Transverse colon (tissue), 3 donors: ENCODE results near the gene TMEM59L.

Source experiments
- CTCF ChIP-seq, 5 experiments: fragments of 200-600 bp in 3 of 5; fragments of 450-650 bp in 2 of 5; sonication (generic) in 3 of 5; IDR thresholded peaks; 1 replicate in 2 of 5; 2 replicates in 3 of 5; pipeline ENCODE4 v1.5.1; 2016 to 2017; ENCODE audit warnings: antibody characterized with exemption in 5 of 5, inconsistent platforms in 3 of 5, mild to moderate bottlenecking in 2 of 5, moderate library complexity in 1 of 5
- POLR2A ChIP-seq: fragments of 450-650 bp; IDR thresholded peaks from one replicate; pipeline ENCODE4 v1.6.1; 2016; ENCODE audit warnings: antibody characterized with exemption, mild to moderate bottlenecking, moderate library complexity

DNA sequence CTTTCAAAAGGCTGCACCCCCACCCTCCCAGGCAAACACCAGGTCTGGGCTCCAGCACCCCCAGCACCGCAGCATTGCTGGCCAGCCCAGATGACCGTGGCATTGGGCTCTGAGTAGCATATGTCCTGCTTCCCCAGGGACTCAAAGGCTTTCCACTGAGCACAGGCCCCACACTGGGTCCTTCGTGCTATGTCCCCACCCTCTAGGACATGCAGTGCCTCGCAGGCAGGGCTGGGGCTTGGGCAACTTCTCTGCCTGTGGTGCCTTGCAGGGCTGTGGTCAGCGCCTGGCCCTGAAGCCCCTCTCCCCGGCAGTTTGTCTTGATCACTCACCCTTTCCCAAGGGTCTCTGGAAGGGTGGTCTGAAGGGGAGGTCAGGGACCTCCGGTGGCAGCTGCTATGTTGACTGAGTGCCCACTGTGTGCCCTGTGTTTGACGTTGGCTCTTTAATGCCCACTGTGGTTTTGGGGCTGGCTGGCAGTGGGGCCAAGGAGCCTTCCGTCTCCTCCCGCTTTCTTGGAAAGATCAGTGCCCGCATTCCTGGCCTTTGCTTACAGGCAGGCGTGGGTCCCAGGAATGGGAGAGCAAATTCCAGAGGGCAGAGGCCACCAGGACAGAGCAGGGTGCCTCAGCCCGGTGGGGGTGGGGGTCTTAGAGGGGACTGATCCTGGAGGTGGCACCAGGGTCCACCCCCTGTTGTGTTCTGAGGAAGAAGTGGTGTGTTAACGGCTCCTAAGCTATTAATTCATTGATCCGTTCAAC is 50.5 kb downstream of the TMEM59L start:
- no peak for TF ChIP-seq POLR2A
- TF ChIP-seq CTCF (IDR thresholded peaks at IDR 0.05), result no peak
